Peyer's patch (tissue), 4 donors: ENCODE measurements around the gene NEDD9.

Source experiments
- POLR2A ChIP-seq, 2 donors: fragments of 450-650 bp; IDR thresholded peaks; one replicate each; pipeline ENCODE4 v1.5.1; 2017; ENCODE audit warnings: antibody characterized with exemption in 2 of 2, mild to moderate bottlenecking in 2 of 2, moderate library complexity in 2 of 2
- TF ChIP-seq, protein P1 (sequence below), 6 experiments: fragments of 450-650 bp in 4 of 6; fragments of 200-600 bp in 2 of 6; sonication (generic) in 1 of 6; IDR thresholded peaks; one replicate each; pipeline ENCODE4 v1.5.1; 2017 to 2019; ENCODE audit warnings: antibody characterized with exemption in 6 of 6, mild to moderate bottlenecking in 3 of 6, moderate library complexity in 1 of 6

GRCh38 chr6:11214901-11215300 lies 17.6 kb downstream of the NEDD9 start:
- TF ChIP-seq, protein P1, sequence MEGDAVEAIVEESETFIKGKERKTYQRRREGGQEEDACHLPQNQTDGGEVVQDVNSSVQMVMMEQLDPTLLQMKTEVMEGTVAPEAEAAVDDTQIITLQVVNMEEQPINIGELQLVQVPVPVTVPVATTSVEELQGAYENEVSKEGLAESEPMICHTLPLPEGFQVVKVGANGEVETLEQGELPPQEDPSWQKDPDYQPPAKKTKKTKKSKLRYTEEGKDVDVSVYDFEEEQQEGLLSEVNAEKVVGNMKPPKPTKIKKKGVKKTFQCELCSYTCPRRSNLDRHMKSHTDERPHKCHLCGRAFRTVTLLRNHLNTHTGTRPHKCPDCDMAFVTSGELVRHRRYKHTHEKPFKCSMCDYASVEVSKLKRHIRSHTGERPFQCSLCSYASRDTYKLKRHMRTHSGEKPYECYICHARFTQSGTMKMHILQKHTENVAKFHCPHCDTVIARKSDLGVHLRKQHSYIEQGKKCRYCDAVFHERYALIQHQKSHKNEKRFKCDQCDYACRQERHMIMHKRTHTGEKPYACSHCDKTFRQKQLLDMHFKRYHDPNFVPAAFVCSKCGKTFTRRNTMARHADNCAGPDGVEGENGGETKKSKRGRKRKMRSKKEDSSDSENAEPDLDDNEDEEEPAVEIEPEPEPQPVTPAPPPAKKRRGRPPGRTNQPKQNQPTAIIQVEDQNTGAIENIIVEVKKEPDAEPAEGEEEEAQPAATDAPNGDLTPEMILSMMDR (IDR thresholded peaks at IDR 0.05) = no peak
- TF ChIP-seq POLR2A (IDR thresholded peaks at IDR 0.05) = no peak
